DND-41 (cell line): Measurements from ENCODE around the gene CD96.

Experiments
- EZH2 ChIP-seq: IDR thresholded peaks from 3 replicates; pipeline ENCODE4 v1.6.1; 2012; ENCODE audit warnings: borderline replicate concordance, low read depth, mild to moderate bottlenecking, moderate library complexity, low read length, inconsistent platforms; ENCODE audit not compliant: severe bottlenecking
- TF ChIP-seq, protein P1 (sequence below): IDR thresholded peaks from 2 replicates; pipeline ENCODE4 v1.5.1; 2012; ENCODE audit warnings: borderline replicate concordance, low read length, moderate library complexity, mild to moderate bottlenecking; ENCODE audit not compliant: poor library complexity, severe bottlenecking; ENCODE audit errors: extremely low read depth

DNA sequence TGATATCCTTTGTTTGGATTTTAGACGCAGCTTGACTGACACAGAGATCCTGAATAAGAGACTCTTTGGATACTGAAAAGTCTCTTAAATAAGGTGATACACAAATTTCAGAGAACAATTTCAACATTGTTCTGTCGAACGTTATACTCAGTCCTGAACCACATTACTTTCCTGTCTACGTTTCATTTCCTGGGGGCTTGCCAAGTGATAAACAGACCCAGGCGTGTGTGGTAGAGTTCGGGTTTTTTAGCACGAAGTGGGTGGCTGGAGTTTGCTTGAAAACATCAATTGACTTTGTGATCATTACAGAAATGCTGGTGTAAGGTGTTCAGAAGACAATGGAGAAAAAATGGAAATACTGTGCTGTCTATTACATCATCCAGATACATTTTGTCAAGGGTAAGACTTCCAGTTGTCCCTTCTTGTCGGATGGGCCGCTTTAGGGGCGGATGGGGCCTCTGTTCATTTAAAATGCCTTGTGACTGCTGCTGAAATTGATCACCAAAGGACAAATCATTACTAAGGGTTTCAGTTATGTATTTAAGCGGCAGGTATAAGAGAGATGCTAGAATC, at the start of gene CD96:
- TF ChIP-seq, protein P1, sequence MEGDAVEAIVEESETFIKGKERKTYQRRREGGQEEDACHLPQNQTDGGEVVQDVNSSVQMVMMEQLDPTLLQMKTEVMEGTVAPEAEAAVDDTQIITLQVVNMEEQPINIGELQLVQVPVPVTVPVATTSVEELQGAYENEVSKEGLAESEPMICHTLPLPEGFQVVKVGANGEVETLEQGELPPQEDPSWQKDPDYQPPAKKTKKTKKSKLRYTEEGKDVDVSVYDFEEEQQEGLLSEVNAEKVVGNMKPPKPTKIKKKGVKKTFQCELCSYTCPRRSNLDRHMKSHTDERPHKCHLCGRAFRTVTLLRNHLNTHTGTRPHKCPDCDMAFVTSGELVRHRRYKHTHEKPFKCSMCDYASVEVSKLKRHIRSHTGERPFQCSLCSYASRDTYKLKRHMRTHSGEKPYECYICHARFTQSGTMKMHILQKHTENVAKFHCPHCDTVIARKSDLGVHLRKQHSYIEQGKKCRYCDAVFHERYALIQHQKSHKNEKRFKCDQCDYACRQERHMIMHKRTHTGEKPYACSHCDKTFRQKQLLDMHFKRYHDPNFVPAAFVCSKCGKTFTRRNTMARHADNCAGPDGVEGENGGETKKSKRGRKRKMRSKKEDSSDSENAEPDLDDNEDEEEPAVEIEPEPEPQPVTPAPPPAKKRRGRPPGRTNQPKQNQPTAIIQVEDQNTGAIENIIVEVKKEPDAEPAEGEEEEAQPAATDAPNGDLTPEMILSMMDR: no peak
- TF ChIP-seq EZH2: no peak
